ENCODE data around the gene QSOX1.
A peak's percentile ranks its signal among the peaks of the same experiment; 100 is the strongest.

The QSOX1 gene

DNA sequence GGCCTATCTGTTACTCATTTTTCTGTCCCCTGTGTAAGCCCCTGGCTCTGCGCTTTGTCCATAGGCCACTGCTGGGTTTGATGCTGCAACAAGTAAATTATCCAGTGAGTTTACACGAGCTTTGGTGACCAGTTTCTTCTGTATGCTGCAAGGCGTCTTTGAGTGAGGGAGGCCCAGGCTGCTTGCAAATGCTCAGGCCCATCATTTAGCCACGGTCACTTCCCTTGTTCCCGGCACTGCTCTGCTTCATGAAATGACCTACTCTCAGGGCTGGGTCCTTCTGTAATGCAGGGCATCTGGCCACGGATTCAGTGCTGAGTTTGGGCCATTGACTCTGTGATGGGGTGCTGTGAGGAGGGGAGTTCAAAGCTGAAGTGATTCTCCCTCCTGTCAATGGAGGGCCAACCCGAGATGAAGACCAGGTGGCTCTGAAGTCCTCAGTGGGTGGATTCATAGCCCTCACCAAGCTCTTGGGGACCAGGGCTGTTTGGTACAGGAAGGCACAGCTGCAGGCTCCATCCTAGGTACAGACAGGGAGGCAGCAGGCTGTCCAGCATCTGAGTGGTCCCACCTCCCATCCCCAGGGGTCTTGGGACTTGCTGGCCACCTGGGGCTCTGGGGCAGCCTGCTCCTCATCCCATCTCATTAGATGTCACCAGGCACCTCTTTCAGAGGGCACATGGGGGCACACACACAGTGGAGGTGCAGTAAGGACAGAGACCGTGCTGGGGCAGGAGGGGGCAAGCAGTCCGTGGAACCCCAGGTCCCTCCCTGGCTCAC is 97.0 kb downstream of the QSOX1 start:
- no peak for DNase-seq (ENCODE audit: low read depth)

DNA sequence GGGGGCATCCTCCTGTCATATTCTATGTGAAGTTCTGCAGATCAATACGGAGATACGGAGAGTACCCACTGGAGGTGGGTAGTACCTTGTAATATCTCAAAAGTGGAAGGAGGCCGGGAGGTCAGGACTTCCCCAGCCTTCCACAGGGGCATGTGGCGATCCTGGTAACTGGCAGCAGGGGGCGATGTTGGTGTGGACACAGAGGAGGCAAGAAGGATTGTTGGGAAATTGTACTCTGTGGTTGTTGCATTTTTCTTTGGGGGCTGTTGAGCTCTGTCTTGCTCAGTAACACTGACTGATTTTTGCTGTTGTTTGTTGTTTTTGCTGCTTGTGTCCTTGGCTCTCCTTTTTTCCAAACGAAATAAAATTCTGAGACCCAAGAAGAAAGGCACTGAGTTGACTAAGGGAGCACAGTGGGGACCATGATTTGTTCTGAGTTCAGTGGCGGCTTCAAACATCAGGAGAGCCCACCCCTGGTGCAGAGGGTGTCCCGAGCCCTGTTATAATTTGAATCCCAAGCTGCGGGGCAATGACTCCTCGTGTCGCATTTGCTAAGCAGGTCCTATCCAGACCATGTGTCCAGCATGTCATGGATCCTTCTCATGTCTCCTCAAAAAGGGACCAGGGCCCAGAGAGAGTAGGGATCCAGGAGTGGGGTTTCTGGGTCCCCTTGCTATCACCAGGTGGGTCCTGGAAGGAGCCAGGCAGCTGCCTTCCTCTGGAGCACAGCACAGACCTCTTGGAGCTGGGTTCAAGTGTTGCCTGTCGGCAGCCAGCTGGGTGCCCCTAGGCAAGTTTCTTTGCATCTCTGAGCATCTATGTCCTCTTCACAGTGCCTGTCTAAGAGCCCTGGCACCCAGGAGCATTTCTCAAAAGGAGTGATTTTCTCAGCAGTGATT is 98.2 kb downstream of the QSOX1 start:
- peak; percentile 29 for DNase-seq (ENCODE audit: low read depth)
